Mesothelial cell of epicardium (in vitro differentiated cells): Measurements from ENCODE around the gene BPIFA1. TPM values are rescaled to one million over a fixed set of nuclear protein-coding genes. Genes with fewer than 3 reads are reported as not detected.

ENCODE experiments used
- DNase-seq, 2 experiments: peaks; one replicate each; pipeline ENCODE4 v3.0.0; 2021; ENCODE audit warnings: low spot score in 2 of 2; ENCODE audit not compliant: unreplicated experiment in 2 of 2
- H3K27ac Mint-ChIP-seq: 2 replicates; pipeline ENCODE4 v1.8.0; 2021; ENCODE audit warnings: mixed read lengths
- H3K27me3 Mint-ChIP-seq: 2 replicates; pipeline ENCODE4 v1.8.0; 2021; ENCODE audit warnings: low read depth, mixed read lengths
- H3K36me3 Mint-ChIP-seq: 2 replicates; pipeline ENCODE4 v1.8.0; 2021; ENCODE audit warnings: mixed read lengths
- H3K4me1 Mint-ChIP-seq: 2 replicates; pipeline ENCODE4 v1.8.0; 2021; ENCODE audit warnings: mixed read lengths
- H3K4me3 Mint-ChIP-seq: 2 replicates; pipeline ENCODE4 v1.8.0; 2021; ENCODE audit warnings: mild to moderate bottlenecking, moderate library complexity, mixed read lengths
- H3K9me3 Mint-ChIP-seq: 2 replicates; pipeline ENCODE4 v1.8.0; 2021; ENCODE audit warnings: mixed read lengths
- total RNA-seq: library from RNA; stranded (reverse); gene quantifications from 3 replicates; pipeline ENCODE4 v1.2.1, GENCODE V29; 2021
- TF ChIP-seq, protein P1 (sequence below): fragments of 200-600 bp; sonication (generic); IDR thresholded peaks from one replicate; pipeline ENCODE4 v1.5.0; 2021; ENCODE audit warnings: antibody characterized with exemption; ENCODE audit not compliant: unreplicated experiment

The BPIFA1 gene
- total RNA-seq, 1 donor from 2014 or later, result not detected

DNA sequence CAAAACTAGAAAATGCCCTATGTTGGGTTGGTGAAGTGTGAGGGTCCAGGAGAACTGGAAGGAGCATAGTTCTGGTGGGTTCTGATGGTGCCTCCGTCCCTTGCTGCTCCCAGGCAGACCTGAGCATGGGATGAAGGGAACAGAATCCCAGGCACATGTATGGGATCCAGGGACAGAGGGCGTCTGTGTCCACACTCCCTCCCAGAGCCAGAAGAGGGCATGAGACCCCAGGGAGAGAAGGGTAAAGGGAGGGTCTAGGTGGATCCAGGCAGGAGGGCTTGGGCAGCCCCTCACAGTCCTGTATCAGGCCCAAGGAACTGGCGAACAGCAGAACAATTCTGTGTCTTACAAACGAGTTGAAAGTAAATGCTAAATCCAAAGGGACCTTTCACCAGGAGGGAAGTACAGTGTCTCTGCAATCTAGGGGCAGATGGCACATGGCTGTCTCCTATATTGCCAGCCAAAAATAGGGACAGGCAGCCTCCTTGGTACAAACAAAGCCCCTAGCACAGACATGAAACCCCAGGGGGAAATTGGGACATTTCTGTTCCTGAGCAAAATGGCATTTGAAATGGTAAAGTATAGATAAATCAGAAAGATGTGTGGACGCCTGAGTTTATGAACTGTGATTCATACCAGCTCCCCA, 2.5 kb upstream of the BPIFA1 start:
- H3K27me3 Mint-ChIP-seq, result peaks cover 91% of the 10 kb centered on the region
- H3K9me3 Mint-ChIP-seq, result no peaks in the 10 kb centered on the region
- H3K4me3 Mint-ChIP-seq, result no peak overlapping the region
- DNase-seq, result no peak
- no peak overlapping the region for H3K27ac Mint-ChIP-seq
- TF ChIP-seq, protein P1, sequence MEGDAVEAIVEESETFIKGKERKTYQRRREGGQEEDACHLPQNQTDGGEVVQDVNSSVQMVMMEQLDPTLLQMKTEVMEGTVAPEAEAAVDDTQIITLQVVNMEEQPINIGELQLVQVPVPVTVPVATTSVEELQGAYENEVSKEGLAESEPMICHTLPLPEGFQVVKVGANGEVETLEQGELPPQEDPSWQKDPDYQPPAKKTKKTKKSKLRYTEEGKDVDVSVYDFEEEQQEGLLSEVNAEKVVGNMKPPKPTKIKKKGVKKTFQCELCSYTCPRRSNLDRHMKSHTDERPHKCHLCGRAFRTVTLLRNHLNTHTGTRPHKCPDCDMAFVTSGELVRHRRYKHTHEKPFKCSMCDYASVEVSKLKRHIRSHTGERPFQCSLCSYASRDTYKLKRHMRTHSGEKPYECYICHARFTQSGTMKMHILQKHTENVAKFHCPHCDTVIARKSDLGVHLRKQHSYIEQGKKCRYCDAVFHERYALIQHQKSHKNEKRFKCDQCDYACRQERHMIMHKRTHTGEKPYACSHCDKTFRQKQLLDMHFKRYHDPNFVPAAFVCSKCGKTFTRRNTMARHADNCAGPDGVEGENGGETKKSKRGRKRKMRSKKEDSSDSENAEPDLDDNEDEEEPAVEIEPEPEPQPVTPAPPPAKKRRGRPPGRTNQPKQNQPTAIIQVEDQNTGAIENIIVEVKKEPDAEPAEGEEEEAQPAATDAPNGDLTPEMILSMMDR, result no peak
- H3K36me3 Mint-ChIP-seq, result no peaks in the 10 kb centered on the region
- no peaks in the 10 kb centered on the region for H3K4me1 Mint-ChIP-seq

DNA sequence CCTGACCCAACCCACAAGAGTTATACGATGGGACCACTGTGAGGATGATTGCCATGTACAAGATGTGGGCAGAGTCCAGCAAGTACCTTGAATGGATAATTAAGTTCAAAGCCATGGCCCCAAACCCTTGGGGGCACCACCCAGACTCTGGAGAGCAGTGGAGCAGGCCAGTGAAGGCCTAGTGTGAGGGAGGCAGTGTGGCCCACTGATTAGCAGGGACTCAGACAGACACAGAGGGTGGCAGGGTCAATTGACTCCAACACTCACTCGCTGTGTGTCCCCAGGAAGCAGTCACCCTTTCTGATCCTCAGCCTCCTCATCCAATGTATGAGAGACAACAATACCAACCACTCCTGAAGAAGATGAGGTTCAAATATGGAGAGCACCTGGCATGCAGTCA, 1.7 kb upstream of the BPIFA1 start:
- Mint-ChIP-seq H3K36me3 (no peaks in the 10 kb centered on the region), H3K9me3 (no peaks in the 10 kb centered on the region), H3K27me3 (peaks cover 90% of the 10 kb centered on the region), H3K27ac (no peak overlapping the region), H3K4me3 (no peak overlapping the region), H3K4me1 (no peaks in the 10 kb centered on the region)
- TF ChIP-seq, protein P1, result no peak
- DNase-seq, result no peak

DNA sequence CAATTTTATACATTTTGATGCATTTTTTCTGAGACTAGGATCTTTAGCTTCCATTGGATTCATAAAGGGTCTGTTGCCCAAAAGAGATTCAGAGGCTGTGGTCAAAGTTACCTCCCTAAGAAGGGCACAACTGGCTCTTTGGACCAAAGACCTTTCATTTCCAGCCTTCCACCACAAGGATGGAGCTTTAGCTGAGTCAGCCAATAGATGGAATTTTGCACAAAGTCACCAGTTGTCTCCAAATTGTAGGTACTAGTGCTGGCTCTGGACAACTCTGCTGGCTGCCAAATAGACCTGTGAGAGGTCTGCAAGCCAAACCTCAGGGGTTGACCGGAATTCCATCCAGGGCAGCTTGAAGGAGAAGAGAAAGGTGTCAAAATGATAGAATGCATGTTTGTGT, 555 bp downstream of the BPIFA1 start:
- H3K36me3 Mint-ChIP-seq, result no peaks in the 10 kb centered on the region

DNA sequence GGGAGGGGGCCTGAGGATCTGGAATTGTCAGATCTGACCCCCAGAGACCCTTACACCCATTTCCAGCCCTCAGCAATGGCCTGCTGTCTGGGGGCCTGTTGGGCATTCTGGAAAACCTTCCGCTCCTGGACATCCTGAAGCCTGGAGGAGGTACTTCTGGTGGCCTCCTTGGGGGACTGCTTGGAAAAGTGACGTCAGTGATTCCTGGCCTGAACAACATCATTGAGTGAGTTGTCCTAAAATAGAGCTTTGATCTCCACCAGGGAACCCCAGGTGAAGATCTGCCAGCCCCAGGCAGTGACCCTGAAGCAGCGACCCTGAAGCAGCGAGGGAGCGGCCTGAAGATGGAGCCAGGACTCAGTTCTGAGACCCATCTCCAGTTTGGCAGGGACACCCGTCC, 2.2 kb downstream of the BPIFA1 start:
- H3K27me3 Mint-ChIP-seq, result peaks cover 79% of the 10 kb centered on the region
- TF ChIP-seq, protein P1, result no peak
- no peaks in the 10 kb centered on the region for H3K4me1 Mint-ChIP-seq
- DNase-seq, result no peak
- no peaks in the 10 kb centered on the region for H3K9me3 Mint-ChIP-seq
- no peaks in the 10 kb centered on the region for H3K36me3 Mint-ChIP-seq
- H3K4me3 Mint-ChIP-seq, result no peak overlapping the region
- H3K27ac Mint-ChIP-seq, result no peak overlapping the region

More for the DNA sequence above, 555 bp downstream of the BPIFA1 start:
- H3K27me3 Mint-ChIP-seq, result peaks cover 81% of the 10 kb centered on the region
- no peaks in the 10 kb centered on the region for H3K4me1 Mint-ChIP-seq
- DNase-seq, result no peak
- TF ChIP-seq, protein P1, result no peak
- H3K27ac Mint-ChIP-seq, result no peak overlapping the region
- no peaks in the 10 kb centered on the region for H3K9me3 Mint-ChIP-seq
- no peak overlapping the region for H3K4me3 Mint-ChIP-seq

DNA sequence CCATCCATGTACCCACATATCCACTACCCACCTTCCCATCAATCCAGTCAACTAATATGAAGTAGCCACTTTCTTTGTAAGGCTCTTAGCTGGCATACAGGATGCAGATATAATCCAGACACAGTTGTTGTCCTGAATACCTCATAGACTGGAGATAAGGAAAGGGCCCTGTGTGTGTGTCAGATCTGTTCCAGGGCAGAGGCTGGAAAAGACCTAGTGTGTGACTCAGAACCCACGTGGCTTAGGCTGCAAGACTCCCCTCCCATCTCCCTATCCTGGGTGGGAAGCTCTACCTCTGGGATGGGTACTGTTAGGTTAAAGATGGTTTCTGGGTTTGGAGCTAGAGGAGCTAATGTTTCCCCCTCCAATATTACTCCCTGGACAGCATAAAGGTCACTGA, 3.6 kb downstream of the BPIFA1 start:
- no peak overlapping the region for H3K4me3 Mint-ChIP-seq
- no peaks in the 10 kb centered on the region for H3K36me3 Mint-ChIP-seq
- TF ChIP-seq, protein P1, result no peak
- DNase-seq, result no peak
- no peaks in the 10 kb centered on the region for H3K4me1 Mint-ChIP-seq
- no peak overlapping the region for H3K27ac Mint-ChIP-seq
- no peaks in the 10 kb centered on the region for H3K9me3 Mint-ChIP-seq
- peaks cover 75% of the 10 kb centered on the region for H3K27me3 Mint-ChIP-seq
